ENCODE results near the gene AGAP1.

DNA sequence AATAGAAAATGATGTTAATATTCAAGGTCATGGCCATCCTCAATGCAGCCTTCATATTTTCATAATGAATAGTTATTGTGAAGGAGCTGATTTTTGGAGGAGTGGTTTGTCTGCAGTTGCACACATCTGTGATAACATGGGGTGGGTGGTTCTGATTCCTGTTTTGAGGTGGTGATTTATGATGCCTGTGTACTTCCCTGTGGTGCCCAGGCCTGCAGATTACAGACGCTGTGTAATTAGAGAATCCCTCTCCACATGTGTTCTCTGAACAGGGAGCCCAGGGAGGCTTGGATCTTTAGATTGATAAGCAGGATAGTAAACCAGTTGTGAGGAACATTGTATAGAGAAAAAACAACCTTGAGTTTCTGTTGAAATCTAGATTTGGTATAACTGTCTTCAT lies 117.5 kb downstream of the AGAP1 start:
- TF ChIP-seq, protein P1, sequence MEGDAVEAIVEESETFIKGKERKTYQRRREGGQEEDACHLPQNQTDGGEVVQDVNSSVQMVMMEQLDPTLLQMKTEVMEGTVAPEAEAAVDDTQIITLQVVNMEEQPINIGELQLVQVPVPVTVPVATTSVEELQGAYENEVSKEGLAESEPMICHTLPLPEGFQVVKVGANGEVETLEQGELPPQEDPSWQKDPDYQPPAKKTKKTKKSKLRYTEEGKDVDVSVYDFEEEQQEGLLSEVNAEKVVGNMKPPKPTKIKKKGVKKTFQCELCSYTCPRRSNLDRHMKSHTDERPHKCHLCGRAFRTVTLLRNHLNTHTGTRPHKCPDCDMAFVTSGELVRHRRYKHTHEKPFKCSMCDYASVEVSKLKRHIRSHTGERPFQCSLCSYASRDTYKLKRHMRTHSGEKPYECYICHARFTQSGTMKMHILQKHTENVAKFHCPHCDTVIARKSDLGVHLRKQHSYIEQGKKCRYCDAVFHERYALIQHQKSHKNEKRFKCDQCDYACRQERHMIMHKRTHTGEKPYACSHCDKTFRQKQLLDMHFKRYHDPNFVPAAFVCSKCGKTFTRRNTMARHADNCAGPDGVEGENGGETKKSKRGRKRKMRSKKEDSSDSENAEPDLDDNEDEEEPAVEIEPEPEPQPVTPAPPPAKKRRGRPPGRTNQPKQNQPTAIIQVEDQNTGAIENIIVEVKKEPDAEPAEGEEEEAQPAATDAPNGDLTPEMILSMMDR (IDR thresholded peaks at IDR 0.05 in 8 of 11, conservative IDR thresholded peaks at IDR 0.05 in 3 of 11): no peak
- no peak for TF ChIP-seq POLR2A (IDR thresholded peaks at IDR 0.05)
- TF ChIP-seq POLR2AphosphoS5 (IDR thresholded peaks at IDR 0.05): no peak

Data from spleen (tissue), 7 donors.